Adrenal gland (tissue), 5 donors: ENCODE measurements around the gene SGIP1.

Experiments used
- CTCF ChIP-seq, 6 experiments: fragments of 450-650 bp in 4 of 6; fragments of 200-600 bp in 2 of 6; sonication (generic) in 1 of 6; IDR thresholded peaks; 1 replicate in 5 of 6; 2 replicates in 1 of 6; pipeline versions ENCODE4 v1.5.1 to v1.8.0; 2016 to 2021; ENCODE audit warnings: antibody characterized with exemption in 6 of 6, mild to moderate bottlenecking in 2 of 6, moderate library complexity in 1 of 6
- POLR2A ChIP-seq, 2 donors: fragments of 450-650 bp; IDR thresholded peaks; one replicate each; pipeline ENCODE4 v1.6.1; 2017; ENCODE audit warnings: antibody characterized with exemption in 2 of 2, mild to moderate bottlenecking in 2 of 2, moderate library complexity in 1 of 2
- donor health status: DM: no; HTN: no; CAD: no.

GRCh38 chr1:66535061-66535460 lies 1.1 kb downstream of the SGIP1 start:
- no peak for TF ChIP-seq CTCF (IDR thresholded peaks at IDR 0.05)
- no peak for TF ChIP-seq POLR2A (IDR thresholded peaks at IDR 0.05)
